ENCODE results near the gene WDR19.

The WDR19 gene

DNA sequence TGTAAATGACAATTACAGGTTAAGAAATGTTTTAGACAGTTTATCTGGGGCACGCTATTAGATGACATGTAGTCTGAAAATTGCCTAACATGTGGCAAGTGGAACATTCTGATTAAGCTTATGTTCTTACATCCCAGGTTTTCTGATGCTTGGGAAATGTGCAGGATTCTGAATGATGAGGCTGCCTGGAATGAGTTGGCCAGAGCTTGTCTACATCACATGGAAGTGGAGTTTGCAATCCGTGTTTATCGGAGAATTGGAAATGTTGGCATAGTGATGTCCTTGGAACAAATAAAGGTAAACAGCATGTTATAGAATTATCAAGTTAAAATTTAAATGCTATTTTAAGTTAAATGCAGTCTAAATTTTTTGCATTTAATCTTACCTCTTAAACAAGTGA is 49.3 kb downstream of the WDR19 start:
- TF ChIP-seq, protein P1, sequence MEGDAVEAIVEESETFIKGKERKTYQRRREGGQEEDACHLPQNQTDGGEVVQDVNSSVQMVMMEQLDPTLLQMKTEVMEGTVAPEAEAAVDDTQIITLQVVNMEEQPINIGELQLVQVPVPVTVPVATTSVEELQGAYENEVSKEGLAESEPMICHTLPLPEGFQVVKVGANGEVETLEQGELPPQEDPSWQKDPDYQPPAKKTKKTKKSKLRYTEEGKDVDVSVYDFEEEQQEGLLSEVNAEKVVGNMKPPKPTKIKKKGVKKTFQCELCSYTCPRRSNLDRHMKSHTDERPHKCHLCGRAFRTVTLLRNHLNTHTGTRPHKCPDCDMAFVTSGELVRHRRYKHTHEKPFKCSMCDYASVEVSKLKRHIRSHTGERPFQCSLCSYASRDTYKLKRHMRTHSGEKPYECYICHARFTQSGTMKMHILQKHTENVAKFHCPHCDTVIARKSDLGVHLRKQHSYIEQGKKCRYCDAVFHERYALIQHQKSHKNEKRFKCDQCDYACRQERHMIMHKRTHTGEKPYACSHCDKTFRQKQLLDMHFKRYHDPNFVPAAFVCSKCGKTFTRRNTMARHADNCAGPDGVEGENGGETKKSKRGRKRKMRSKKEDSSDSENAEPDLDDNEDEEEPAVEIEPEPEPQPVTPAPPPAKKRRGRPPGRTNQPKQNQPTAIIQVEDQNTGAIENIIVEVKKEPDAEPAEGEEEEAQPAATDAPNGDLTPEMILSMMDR (IDR thresholded peaks at IDR 0.05; ENCODE audit: low read depth, low read length) = no peak
- DNase-seq (ENCODE audit: extremely low read depth, low read depth) = no peak

DNA sequence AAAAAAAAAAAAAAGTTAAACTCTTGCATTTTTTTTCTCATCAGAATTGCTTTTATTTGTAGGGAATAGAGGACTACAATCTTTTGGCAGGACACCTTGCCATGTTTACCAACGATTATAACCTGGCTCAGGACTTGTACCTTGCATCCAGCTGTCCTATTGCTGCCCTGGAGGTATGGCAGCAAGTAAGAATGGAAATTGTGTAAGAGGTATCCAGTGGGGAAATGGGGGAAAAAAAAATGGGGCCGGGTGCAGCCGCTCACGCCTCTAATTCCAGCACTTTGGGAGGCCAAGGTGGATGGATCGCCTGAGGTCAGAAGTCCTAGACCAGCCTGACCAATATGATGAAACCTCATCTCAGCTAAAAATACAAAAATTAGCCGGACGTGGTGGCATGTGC is 49.8 kb downstream of the WDR19 start:
- TF ChIP-seq, protein P1 (IDR thresholded peaks at IDR 0.05; ENCODE audit: low read depth, low read length) = no peak

DNA sequence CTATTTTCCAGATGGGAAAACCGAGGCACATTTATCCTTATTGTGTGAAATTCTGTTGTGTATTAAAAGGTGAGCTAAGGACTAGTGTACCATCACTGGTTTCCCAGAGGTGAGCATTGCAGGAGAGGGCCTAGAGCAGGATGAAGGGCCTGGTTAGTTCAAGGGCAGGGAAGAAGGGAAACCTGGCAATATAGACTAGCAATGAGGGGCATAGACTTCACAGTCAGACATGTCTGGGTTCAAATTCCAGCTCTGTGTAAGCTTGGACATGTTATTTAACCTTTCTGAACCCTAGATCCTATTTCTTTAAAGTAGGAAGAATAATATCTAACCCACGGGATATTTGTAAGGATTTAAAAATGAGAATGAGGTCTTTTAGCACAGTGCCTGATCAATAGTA is 50.8 kb downstream of the WDR19 start:
- no peak for DNase-seq (ENCODE audit: extremely low read depth, low read depth)
- TF ChIP-seq, protein P1 (IDR thresholded peaks at IDR 0.05; ENCODE audit: low read depth, low read length) = no peak

More for the DNA sequence above, 49.8 kb downstream of the WDR19 start:
- no peak for DNase-seq (ENCODE audit: extremely low read depth, low read depth)

DNA sequence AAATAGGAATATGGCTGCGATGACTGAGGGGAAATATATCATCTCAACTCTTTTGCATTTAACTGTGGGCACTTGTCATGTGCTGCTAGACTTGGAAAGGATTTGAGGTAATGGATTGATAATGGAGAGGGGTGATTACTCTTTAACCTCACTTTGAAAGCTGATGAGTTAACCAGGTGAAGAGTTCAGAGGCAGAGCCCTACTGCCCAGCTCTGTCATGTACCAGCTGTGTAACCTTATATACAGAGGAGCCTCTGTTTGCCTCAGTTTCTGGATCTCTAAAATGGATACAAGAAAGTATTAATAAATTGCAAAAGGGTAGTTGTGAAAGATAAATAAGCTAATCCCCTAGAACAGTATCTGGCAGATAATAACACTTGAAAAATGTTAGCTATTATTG is 51.5 kb downstream of the WDR19 start:
- DNase-seq (ENCODE audit: extremely low read depth, low read depth) = no peak
- TF ChIP-seq, protein P1 (IDR thresholded peaks at IDR 0.05; ENCODE audit: low read depth, low read length) = no peak

DNA sequence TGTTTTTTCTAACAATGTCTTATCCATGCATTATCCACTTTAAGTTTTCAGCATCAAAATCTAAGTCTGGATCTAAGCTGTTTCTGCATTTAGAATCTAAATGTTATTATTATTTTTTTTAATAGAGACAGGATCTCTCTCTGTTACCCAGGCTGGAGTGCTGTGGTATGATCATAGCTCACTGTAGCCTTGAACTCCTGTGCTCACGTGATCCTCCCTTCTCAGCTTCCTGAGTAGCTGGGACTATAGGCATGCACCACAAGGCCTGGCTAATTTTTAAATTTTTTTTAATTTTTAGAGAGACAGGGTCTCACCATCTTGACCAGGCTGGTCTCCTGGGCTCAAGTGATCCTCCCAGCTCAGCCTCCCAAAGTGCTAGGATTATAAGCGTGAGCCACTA is 52.7 kb downstream of the WDR19 start:
- TF ChIP-seq, protein P1 (IDR thresholded peaks at IDR 0.05; ENCODE audit: low read depth, low read length) = no peak
- no peak for DNase-seq (ENCODE audit: extremely low read depth, low read depth)

DNA sequence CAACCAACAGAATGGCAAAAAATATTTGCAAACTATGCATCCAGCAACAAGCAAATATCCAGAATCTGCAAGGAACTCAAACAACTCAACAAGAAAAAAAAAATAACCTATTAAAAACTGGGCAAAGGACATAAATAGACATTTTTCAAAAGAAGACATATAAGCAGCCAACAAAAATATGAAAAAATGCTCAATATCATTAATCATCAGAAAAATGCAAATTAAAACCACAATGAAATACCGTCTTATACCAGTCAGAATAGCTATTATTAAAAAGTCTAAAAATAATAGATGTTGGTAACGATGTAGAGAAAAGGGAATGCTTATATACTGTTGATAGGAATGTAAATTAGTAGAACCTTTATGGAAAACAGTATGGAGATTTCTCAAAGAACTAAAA is 53.4 kb downstream of the WDR19 start:
- TF ChIP-seq, protein P1 (IDR thresholded peaks at IDR 0.05; ENCODE audit: low read depth, low read length) = no peak
- DNase-seq (ENCODE audit: extremely low read depth, low read depth) = no peak

DNA sequence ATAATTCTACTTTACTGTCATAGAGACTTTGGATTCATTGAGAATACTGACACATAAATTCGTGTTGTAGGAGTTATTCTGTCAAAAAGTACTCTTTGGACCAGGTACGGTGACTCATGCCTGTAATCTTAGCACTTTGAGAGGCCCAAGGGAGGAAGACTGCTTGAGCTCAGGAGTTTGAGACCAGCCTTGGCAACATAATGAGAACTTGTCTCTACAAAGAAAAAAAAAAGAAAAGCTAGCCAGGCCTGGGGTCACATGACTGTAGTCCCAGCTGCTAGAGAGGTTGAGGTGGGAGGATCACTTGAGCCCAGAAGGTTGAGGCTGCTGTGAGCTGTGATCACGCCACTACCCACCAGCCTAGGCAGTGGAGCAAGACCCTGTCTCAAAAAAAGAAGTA is 54.9 kb downstream of the WDR19 start:
- DNase-seq (ENCODE audit: extremely low read depth, low read depth) = no peak
- TF ChIP-seq, protein P1 (IDR thresholded peaks at IDR 0.05; ENCODE audit: low read depth, low read length) = no peak

Measured in AG09319 (cell line).